GM12878 (cell line): Measurements from ENCODE around the gene CR2. TPM values are rescaled to one million over a fixed set of nuclear protein-coding genes. Genes with fewer than 3 reads are reported as not detected.
A peak's percentile ranks its signal among the peaks of the same experiment; 100 is the strongest.

Source experiments
- BMI1 ChIP-seq: fragments of 450-650 bp; IDR thresholded peaks from 2 replicates; pipeline ENCODE4 v1.6.1; 2016; ENCODE audit warnings: mild to moderate bottlenecking, moderate library complexity, borderline replicate concordance
- BRCA1 ChIP-seq: IDR thresholded peaks from 2 replicates; pipeline ENCODE4 v1.6.1; 2011; ENCODE audit warnings: low read depth, low read length, improper control_type of control experiment
- CEBPB ChIP-seq, 2 experiments: fragments of 150-350 bp in 1 of 2; IDR thresholded peaks; 2 replicates each; pipeline ENCODE4 v1.6.1; 2012 to 2014; ENCODE audit warnings: low read depth in 2 of 2, low read length in 2 of 2, borderline replicate concordance in 1 of 2, inconsistent platforms in 1 of 2
- CUX1 ChIP-seq: IDR thresholded peaks from 2 replicates; pipeline ENCODE4 v1.6.1; 2012; ENCODE audit warnings: improper control_type of control experiment, low read depth, low read length; ENCODE audit not compliant: insufficient replicate concordance
- EED ChIP-seq: sonication (generic); IDR thresholded peaks from 2 replicates; pipeline ENCODE4 v1.6.1; 2016; ENCODE audit warnings: antibody characterized with exemption, low read depth
- FOXM1 ChIP-seq: IDR thresholded peaks from 2 replicates; pipeline ENCODE4 v1.6.1; 2012; ENCODE audit warnings: low read depth, mild to moderate bottlenecking, inconsistent platforms, low read length, moderate library complexity
- HDAC2 ChIP-seq: fragments of 200-600 bp; sonication (generic); IDR thresholded peaks from 2 replicates; pipeline ENCODE4 v1.6.1; 2017
- HDAC6 ChIP-seq: fragments of 200-600 bp; sonication (generic); IDR thresholded peaks from one replicate; pipeline ENCODE4 v1.8.0; 2017; ENCODE audit warnings: antibody characterized with exemption; ENCODE audit not compliant: unreplicated experiment
- MTA3 ChIP-seq: IDR thresholded peaks from 2 replicates; pipeline ENCODE4 v1.6.1; 2012; ENCODE audit warnings: low read length, inconsistent platforms, borderline replicate concordance
- NFYA ChIP-seq: IDR thresholded peaks from 2 replicates; pipeline ENCODE4 v1.6.1; 2011; ENCODE audit warnings: low read depth, mild to moderate bottlenecking, low read length, improper control_type of control experiment, borderline replicate concordance
- POLR2AphosphoS2 ChIP-seq: IDR thresholded peaks from 2 replicates; pipeline ENCODE4 v1.6.1; 2011; ENCODE audit warnings: low read depth, mild to moderate bottlenecking, low read length, improper control_type of control experiment, moderate library complexity
- RAD51 ChIP-seq: fragments of 450-650 bp; IDR thresholded peaks from 2 replicates; pipeline ENCODE4 v1.6.1; 2016; ENCODE audit warnings: moderate library complexity, mild to moderate bottlenecking, inconsistent platforms
- RBBP5 ChIP-seq: fragments of 200-600 bp; sonication (generic); conservative IDR thresholded peaks from 2 replicates; pipeline ENCODE4 v1.6.1; 2016
- RELA ChIP-seq: fragments of 450-650 bp; IDR thresholded peaks from 2 replicates; pipeline ENCODE4 v1.8.0; 2014; ENCODE audit warnings: borderline replicate concordance; ENCODE audit not compliant: partially characterized antibody
- RELB ChIP-seq: fragments of 450-650 bp; IDR thresholded peaks from 2 replicates; pipeline ENCODE4 v1.6.1; 2017; ENCODE audit warnings: low read depth, mild to moderate bottlenecking, moderate library complexity
- SIX5 ChIP-seq: IDR thresholded peaks from 2 replicates; pipeline ENCODE4 v1.6.1; 2011; ENCODE audit warnings: mild to moderate bottlenecking, low read depth, low read length, moderate library complexity; ENCODE audit not compliant: severe bottlenecking
- SKIL ChIP-seq: fragments of 450-650 bp; IDR thresholded peaks from 2 replicates; pipeline ENCODE4 v1.6.1; 2017; ENCODE audit warnings: mild to moderate bottlenecking, low read depth, inconsistent platforms; ENCODE audit not compliant: poor library complexity, severe bottlenecking
- SMC3 ChIP-seq: IDR thresholded peaks from 2 replicates; pipeline ENCODE4 v1.6.1; 2011; ENCODE audit warnings: low read length, improper control_type of control experiment, borderline replicate concordance
- YY1 ChIP-seq: IDR thresholded peaks from 2 replicates; pipeline ENCODE4 v1.6.1; 2011; ENCODE audit warnings: low read depth, mild to moderate bottlenecking, low read length
- polyA plus RNA-seq, 11 experiments: library from polyadenylated mRNA; depleted of rRNA in 4 of 11; unstranded in 6 of 11; stranded (reverse) in 5 of 11; fragments of >200 nt; fragmentation: Nextera tagmentation in 4 of 11; fragmentation: Illumina TruSeq in 1 of 11; extraction: Ambion mirVana in 4 of 11; extraction: Trizol in 1 of 11; gene quantifications; 1 replicate in 1 of 11; 2 replicates in 10 of 11; pipeline versions ENCODE4 v1.2.1 to v1.2.3, GENCODE V29; 2011 to 2016; ENCODE audit warnings: inconsistent platforms in 2 of 11, missing spikeins in 2 of 11, low read depth in 1 of 11
- total RNA-seq, 4 experiments: library from RNA; depleted of rRNA in 3 of 4; stranded (reverse); fragments of >200 nt in 3 of 4; fragmentation: Illumina TruSeq in 1 of 4; extraction: Trizol in 1 of 4; gene quantifications; 2 replicates each; pipeline versions ENCODE4 v1.2.1 to v1.2.3, GENCODE V29; 2013 to 2021

Gene CR2
- total and polyA plus RNA-seq, 10 of the 15 experiments (the other 5 are each of a cell fraction or from before 2014, with no cell fraction given): 2.2 to 72.8 (median 50.6) TPM

- TF ChIP-seq SMC3 (peak; percentile 31; the same call in 1 of the 2 replicates), RELA (no peak), MTA3 (no peak), RBBP5 (no peak), RELB (no peak), SKIL (no peak), RAD51 (peak; percentile 26; the same call in 1 of the 2 replicates), SIX5 (no peak), POLR2AphosphoS2 (no peak), YY1 (no peak; the same call in 1 of the 2 replicates), FOXM1 (no peak; the same call in 1 of the 2 replicates), BRCA1 (no peak), CEBPB (IDR thresholded peaks at IDR 0.05; ENCODE audit: borderline replicate concordance in 1 of 2, low read depth in 2 of 2, low read length in 2 of 2) (no peak), CUX1 (no peak), EED (peak; percentile 33; the same call in 1 of the 2 replicates), HDAC2 (no peak), BMI1 (no peak), NFYA (no peak), HDAC6 (no peak)
Measured at GRCh38 chr1:207454046-207454964, at the start of gene CR2 (continued).
